Brain pericyte (primary cell): ENCODE data around the gene FOXP1.

ENCODE experiments used
- DNase-seq: peaks from one replicate; pipeline ENCODE4 v3.0.0-alpha.2; 2012; ENCODE audit warnings: low read depth, low spot score

Gene FOXP1

GRCh38 chr3:71177375-71177774 is 406.2 kb downstream of the FOXP1 start:
- DNase-seq, result no peak

- no peak for DNase-seq
Observed at GRCh38 chr3:71176366-71176765, 407.2 kb downstream of the FOXP1 start.

- DNase-seq, result no peak
Observed at GRCh38 chr3:71175691-71176365, 407.7 kb downstream of the FOXP1 start.

GRCh38 chr3:71172951-71173350 is 410.6 kb downstream of the FOXP1 start:
- no peak for DNase-seq

GRCh38 chr3:71172189-71172588 is 411.3 kb downstream of the FOXP1 start:
- no peak for DNase-seq

GRCh38 chr3:71171247-71171646 is 412.3 kb downstream of the FOXP1 start:
- DNase-seq, result no peak

GRCh38 chr3:71168880-71169411 is 414.6 kb downstream of the FOXP1 start:
- DNase-seq, result no peak

GRCh38 chr3:71168121-71168721 is 415.3 kb downstream of the FOXP1 start:
- peak; percentile 15 for DNase-seq

- no peak for DNase-seq
Observed at GRCh38 chr3:71166339-71167240, 416.9 kb downstream of the FOXP1 start.

GRCh38 chr3:71164881-71165280 is 418.6 kb downstream of the FOXP1 start:
- no peak for DNase-seq

- no peak for DNase-seq
Observed at GRCh38 chr3:71163198-71163918, 420.2 kb downstream of the FOXP1 start.

GRCh38 chr3:71162221-71162620 is 421.3 kb downstream of the FOXP1 start:
- DNase-seq, result no peak

- DNase-seq, result no peak
Observed at GRCh38 chr3:71160785-71161546, 422.6 kb downstream of the FOXP1 start.

GRCh38 chr3:71156062-71156665 is 427.4 kb downstream of the FOXP1 start:
- DNase-seq, result no peak

- no peak for DNase-seq
Observed at GRCh38 chr3:71154846-71155245, 428.7 kb downstream of the FOXP1 start.

- no peak for DNase-seq
Observed at GRCh38 chr3:71153713-71154112, 429.8 kb downstream of the FOXP1 start.

GRCh38 chr3:71152892-71153265 is 430.6 kb downstream of the FOXP1 start:
- DNase-seq, result no peak

GRCh38 chr3:71152039-71152891 is 431.3 kb downstream of the FOXP1 start:
- no peak for DNase-seq
